Measurements from ENCODE around the gene IL31RA.

DNA sequence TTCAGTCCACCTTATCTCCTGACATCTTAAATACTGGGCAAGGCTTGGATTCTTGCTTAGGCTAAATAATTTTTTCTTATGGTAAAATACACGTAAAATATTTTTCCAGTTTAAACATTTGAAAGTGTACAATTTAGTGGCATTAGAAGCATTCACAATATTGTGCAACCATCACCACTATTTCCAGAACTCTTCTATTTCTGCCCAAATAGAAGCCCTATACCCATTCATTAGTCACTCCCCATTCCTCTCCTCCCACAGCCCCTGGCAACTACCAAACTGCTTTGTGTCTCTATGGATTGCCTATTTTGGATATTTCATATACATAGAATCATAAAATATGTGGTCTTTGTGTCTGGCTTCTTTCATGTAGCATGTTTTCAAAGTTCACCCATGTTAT lies 57.6 kb downstream of the IL31RA start:
- no peak for TF ChIP-seq CTCF (IDR thresholded peaks at IDR 0.05)
- no peak for TF ChIP-seq POLR2A (IDR thresholded peaks at IDR 0.05; ENCODE audit: low read depth)
- no peak for TF ChIP-seq EP300 (IDR thresholded peaks at IDR 0.05)
